Measurements from ENCODE around the gene ROBO2. TPM values are rescaled to one million over a fixed set of nuclear protein-coding genes. Genes with fewer than 3 reads are reported as not detected.
A peak's percentile ranks its signal among the peaks of the same experiment; 100 is the strongest.

ROBO2 gene
- total RNA-seq, 1 donor from 2014 or later = 11.0 TPM

GRCh38 chr3:77040926-77041722 lies 1.2 kb downstream of the ROBO2 start:
- no peaks in the 10 kb centered on the region for H3K27me3 ChIP-seq
- peak overlapping the region in 1 of 2 donors; percentile 66 for H3K4me3 ChIP-seq
- intact Hi-C loops (cut with DNase I) = loop anchor here (10.0 kb wide), 1 partner anchor 214 kb away; no protein-coding TSS in a partner anchor
- H3K4me1 ChIP-seq = peaks cover 10% of the 10 kb centered on the region
- no peaks in the 10 kb centered on the region for H3K9me3 ChIP-seq
- H3K36me3 ChIP-seq = no peaks in the 10 kb centered on the region
- TF ChIP-seq POLR2A (IDR thresholded peaks at IDR 0.05) (no peak), CTCF (IDR thresholded peaks at IDR 0.05) (no peak), POLR2AphosphoS5 (IDR thresholded peaks at IDR 0.05; ENCODE audit: insufficient read depth in 1 of 2, low read depth in 1 of 2) (no peak)
- DNase-seq (ENCODE audit: extremely low spot score in 2 of 2) = no peak
- H3K27ac ChIP-seq = peak overlapping the region; percentile 67

GRCh38 chr3:77041811-77042210 lies 1.9 kb downstream of the ROBO2 start:
- Histone ChIP-seq H3K9me3 (no peaks in the 10 kb centered on the region), H3K27ac (no peak overlapping the region), H3K4me1 (peaks cover 10% of the 10 kb centered on the region), H3K36me3 (no peaks in the 10 kb centered on the region), H3K27me3 (no peaks in the 10 kb centered on the region), H3K4me3 (no peak overlapping the region)
- no peak for DNase-seq (ENCODE audit: extremely low spot score in 2 of 2)
- intact Hi-C loops (cut with DNase I) = loop anchor here (10.0 kb wide), 1 partner anchor 213 kb away; no protein-coding TSS in a partner anchor
- TF ChIP-seq POLR2AphosphoS5 (IDR thresholded peaks at IDR 0.05; ENCODE audit: insufficient read depth in 1 of 2, low read depth in 1 of 2) (no peak), POLR2A (IDR thresholded peaks at IDR 0.05) (no peak), CTCF (IDR thresholded peaks at IDR 0.05) (no peak)

- H3K4me3 ChIP-seq = no peak overlapping the region
- TF ChIP-seq POLR2AphosphoS5 (IDR thresholded peaks at IDR 0.05; ENCODE audit: insufficient read depth in 1 of 2, low read depth in 1 of 2) (no peak), POLR2A (IDR thresholded peaks at IDR 0.05) (no peak), CTCF (IDR thresholded peaks at IDR 0.05) (no peak)
- H3K9me3 ChIP-seq = no peaks in the 10 kb centered on the region
- no peaks in the 10 kb centered on the region for H3K27me3 ChIP-seq
- H3K27ac ChIP-seq = no peak overlapping the region
- no peak for DNase-seq (ENCODE audit: extremely low spot score in 2 of 2)
- intact Hi-C loops (cut with DNase I) = loop anchor here (10.0 kb wide), 1 partner anchor 212 kb away; no protein-coding TSS in a partner anchor
- no peaks in the 10 kb centered on the region for H3K36me3 ChIP-seq
- peaks cover 10% of the 10 kb centered on the region for H3K4me1 ChIP-seq
Measured at GRCh38 chr3:77042343-77042742, 2.4 kb downstream of the ROBO2 start.

GRCh38 chr3:77042882-77043281 lies 3.0 kb downstream of the ROBO2 start:
- no peak for TF ChIP-seq POLR2AphosphoS5 (IDR thresholded peaks at IDR 0.05; ENCODE audit: insufficient read depth in 1 of 2, low read depth in 1 of 2)
- no peak for TF ChIP-seq POLR2A (IDR thresholded peaks at IDR 0.05)
- no peak for TF ChIP-seq CTCF (IDR thresholded peaks at IDR 0.05)
- H3K36me3 ChIP-seq = no peaks in the 10 kb centered on the region

GRCh38 chr3:77045686-77046085 lies 5.8 kb downstream of the ROBO2 start:
- no peak for DNase-seq (ENCODE audit: extremely low spot score in 2 of 2)
- Histone ChIP-seq H3K27ac (no peak overlapping the region), H3K27me3 (no peaks in the 10 kb centered on the region), H3K4me1 (no peaks in the 10 kb centered on the region), H3K36me3 (no peaks in the 10 kb centered on the region), H3K9me3 (no peaks in the 10 kb centered on the region), H3K4me3 (no peak overlapping the region)
- intact Hi-C loops (cut with DNase I) = loop anchor here (10.0 kb wide), 1 partner anchor 209 kb away; no protein-coding TSS in a partner anchor
- no peak for TF ChIP-seq CTCF (IDR thresholded peaks at IDR 0.05)
- TF ChIP-seq POLR2AphosphoS5 (IDR thresholded peaks at IDR 0.05; ENCODE audit: insufficient read depth in 1 of 2, low read depth in 1 of 2) = no peak
- no peak for TF ChIP-seq POLR2A (IDR thresholded peaks at IDR 0.05)

More at GRCh38 chr3:77042882-77043281, 3.0 kb downstream of the ROBO2 start:
- H3K4me3 ChIP-seq = no peak overlapping the region
- DNase-seq (ENCODE audit: extremely low spot score in 2 of 2) = no peak
- no peaks in the 10 kb centered on the region for H3K27me3 ChIP-seq
- peaks cover 10% of the 10 kb centered on the region for H3K4me1 ChIP-seq
- H3K9me3 ChIP-seq = no peaks in the 10 kb centered on the region
- no peak overlapping the region for H3K27ac ChIP-seq
- intact Hi-C loops (cut with DNase I) = loop anchor here (10.0 kb wide), 1 partner anchor 212 kb away; no protein-coding TSS in a partner anchor

Measured in vagina (tissue), 2 donors.